HG03135 (cell line): ENCODE data around the gene APOL3.
"Not testable (repeated sequence)": the region's sequence is repeated elsewhere in the genome, so short reads cannot be mapped to it uniquely, and the experiment has no call there.

Source experiments
- ATAC-seq: cut with Tn5 transposase; IDR thresholded peaks from one replicate; pipeline ENCODE4 v1.9.1; 2021; ENCODE audit warnings: mild to moderate bottlenecking, moderate library complexity; ENCODE audit not compliant: unreplicated experiment

The APOL3 gene

GRCh38 chr22:36160499-36160942 lies at the start of gene APOL3:
Gene APOL3 (minus strand): TSS chr22:36160755. CDS start chr22:36149055, 11,700 bp downstream.
- no peak for ATAC-seq

DNA sequence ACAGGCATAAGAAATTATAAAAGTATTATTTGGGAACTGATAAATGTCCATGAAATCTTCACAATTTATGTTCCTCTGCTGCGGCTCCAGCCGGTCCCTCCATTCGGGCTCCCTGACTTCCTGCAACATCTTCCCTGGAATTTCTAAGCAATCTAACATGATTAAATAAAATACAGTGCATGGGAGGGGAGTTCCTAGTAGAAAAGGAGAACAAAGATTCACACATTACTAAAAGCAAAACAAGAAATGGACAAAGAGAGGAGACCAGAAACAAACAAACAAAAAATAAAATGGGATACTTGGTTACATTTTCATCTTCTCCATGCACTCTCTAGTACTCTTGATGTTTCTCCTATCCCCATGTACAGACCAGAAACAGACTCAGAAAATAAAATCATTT lies 49.7 kb upstream of the APOL3 start:
- no peak for ATAC-seq

DNA sequence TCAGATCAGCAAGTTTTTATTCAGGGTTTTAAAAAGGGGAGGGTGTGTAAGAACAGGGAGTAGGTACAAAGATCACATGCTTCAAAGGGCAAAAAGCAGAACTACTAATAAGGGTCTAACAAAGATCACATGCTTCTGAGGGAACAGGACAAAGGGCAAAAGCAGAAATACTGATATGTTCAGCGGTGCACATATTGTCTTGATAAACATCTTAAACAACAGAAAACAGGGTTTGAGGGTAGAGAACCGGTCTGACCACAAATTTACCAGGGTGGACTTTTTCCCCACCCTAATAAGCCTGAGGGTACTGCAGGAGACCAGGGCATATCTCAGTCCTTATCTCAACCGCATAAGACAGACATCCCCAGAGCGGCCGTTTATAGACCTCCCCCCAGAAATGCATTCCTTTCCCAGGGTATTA lies 48.9 kb upstream of the APOL3 start:
- not testable (repeated sequence) for ATAC-seq

GRCh38 chr22:36208914-36209313 lies 48.4 kb upstream of the APOL3 start:
- no peak for ATAC-seq

DNA sequence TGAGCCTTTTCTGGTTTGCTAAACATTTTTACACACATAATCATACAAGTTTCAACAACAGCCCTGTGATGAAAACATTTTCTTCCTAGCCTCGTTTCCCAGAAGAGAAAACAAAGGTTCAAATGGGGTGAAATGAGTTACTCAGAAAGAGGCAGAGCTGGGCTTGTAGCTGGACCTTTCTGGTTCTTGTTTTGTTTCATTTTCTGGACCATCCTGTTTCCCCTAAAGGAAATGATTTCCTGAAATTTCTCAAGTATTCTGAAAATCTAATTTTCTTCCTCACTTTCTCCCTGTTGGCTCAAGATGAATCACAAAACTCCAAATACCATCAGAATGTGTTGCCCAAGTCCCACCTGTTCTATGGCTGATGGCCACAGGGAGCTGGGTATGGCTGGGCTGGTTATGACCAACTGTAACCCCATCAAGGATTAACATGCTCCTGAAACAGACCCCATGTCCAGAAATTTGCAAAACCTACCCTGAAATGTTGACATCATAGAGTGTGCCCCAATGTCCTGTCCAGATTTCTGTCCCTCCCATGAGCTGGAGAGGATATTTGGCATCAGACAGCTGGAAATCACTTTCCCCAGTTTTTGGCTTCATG lies 47.7 kb upstream of the APOL3 start:
- ATAC-seq, result no peak

- ATAC-seq, result no peak
Observed at GRCh38 chr22:36206255-36206654, 45.7 kb upstream of the APOL3 start.

GRCh38 chr22:36205573-36205972 lies 45.0 kb upstream of the APOL3 start:
- ATAC-seq, result not testable (repeated sequence)

DNA sequence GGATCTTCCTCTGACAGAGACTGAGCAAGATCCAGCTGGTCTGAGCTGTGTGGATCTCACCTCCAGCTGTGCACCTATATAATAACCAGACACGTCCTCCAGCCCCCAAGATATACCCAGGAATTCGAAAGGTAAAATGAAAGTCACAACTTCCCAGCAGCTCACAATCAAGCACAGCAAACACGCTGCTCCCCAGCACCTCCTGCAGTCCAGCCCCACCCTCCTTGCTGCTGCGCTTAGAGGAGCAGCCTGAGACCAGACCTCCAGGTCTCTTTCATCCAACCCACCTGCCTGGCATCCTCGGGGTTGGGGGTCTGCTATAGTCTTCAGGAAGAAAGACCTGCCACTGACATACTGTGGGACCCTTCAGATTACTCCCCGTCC lies 44.1 kb upstream of the APOL3 start:
- no peak for ATAC-seq

GRCh38 chr22:36204001-36204631 lies 43.6 kb upstream of the APOL3 start:
- ATAC-seq, result no peak

DNA sequence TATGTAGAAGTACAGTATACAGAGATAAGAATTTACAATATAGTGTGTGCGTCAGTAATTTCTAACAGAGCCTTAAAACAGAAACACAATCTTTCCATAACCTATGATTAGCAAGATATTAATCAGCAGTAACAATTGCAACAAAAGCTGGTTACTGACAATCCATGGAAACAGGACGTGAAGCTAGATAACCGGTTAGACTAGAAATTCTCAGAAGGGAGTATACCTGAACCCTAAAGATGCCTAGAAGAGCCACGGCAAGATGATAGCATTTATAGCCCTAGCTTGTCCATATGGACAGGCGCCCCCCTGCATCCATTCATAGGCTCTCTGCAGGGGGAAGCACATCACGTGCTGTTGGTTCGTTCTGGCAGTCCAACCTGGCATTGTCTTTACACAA lies 42.9 kb upstream of the APOL3 start:
- not testable (repeated sequence) for ATAC-seq

DNA sequence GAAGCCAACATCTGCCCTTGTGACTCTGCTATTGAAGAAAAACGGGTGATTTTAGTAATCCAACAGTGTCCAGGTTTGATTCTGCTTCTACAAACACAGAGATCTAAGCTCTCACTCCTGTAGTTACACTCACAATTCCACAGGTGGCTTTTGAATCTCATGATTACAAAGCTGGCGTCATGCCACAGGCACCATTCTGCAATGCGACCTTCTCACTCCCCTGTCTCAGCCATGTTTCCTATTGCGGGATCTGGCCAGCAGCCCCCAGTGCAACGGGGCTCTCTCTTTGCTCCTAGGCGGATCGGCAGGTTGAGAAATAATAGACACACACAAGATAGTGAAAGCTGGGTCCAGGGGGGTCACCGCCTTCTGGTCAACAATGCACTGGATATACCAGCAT lies 42.4 kb upstream of the APOL3 start:
- ATAC-seq, result not testable (repeated sequence)

DNA sequence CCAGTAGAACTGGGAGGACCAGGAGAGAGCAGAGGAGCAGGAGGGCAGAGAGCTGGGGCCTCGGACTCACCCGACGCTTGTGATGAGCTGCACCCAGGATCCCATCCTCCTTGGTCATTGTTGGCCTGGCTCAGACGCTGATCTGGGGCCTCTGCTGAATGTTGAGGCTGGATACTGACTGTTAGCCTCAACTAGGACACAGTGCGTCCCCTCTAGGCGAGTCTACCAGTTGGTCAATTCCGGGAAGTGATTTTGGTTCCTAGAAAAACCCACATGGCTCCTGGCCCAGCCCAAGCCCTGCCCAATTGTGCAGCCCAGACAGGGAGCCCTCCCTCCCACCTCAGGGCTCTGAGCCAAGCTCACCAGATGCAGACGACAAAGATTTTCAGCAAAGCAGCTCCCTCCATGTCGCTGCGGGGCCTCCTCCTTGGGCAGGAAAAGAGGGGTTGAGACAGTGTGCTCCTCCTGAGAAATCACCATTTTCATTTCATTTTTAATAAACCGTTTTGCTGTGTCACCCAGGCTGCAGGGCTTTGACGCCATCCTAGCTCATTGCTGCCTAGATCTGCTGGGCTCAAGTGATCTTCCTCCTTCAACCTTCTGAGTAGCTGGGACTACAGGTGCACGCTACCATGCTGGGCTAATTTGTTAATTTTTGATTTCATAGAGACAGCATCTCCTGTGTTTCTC lies 41.2 kb upstream of the APOL3 start, which contains the start of gene APOL4:
APOL4 (minus strand) TSS at position 180 of the 690 bp plus-strand sequence; CDS start at position 105, 75 bp downstream.
- ATAC-seq, result no peak

DNA sequence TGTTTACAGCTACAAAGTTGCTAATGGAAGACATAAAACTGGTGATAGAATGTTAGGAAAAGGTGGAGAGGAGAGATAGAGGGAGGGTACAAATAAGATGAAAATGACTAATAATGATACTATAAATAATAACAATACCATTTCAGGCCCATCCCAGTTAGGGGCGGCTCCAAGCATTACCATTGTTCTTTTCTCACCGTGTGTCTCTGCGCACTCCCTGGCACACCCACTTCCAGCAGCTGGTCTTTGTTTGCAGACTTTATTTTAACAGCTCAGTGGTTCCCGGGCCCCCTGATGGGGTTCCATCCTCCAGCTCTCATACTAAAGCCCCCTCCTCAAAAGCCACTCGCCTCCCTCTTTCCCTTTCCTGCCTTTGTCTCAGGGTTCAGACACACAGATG lies 40.5 kb upstream of the APOL3 start:
- ATAC-seq, result not testable (repeated sequence)

DNA sequence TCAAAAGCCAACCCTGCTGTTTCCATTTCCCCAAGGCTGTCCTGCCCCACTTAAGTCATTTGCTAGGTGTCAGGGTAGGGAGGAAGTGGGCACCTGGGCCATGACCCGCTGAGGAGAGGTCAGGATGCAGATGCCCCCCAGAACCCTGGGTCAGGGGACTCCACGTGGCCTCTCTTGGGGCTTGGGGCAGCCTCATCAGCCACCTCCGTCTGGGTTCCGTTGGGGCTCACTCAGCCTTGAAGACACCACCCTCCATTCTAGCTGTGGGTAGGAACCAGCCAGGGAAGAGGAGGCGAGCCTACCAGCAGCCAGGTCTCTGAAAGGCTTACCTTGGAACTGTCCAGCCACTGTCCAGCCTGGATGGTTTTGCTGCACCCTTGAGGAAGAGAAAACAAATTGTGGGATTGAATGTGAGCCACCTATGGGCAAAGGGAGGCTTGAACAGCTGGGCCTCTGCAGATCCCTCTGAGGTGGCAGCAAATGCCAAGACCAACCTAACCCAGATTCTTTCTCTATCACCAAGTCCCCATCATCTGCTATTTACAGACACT lies 38.5 kb upstream of the APOL3 start:
- no peak for ATAC-seq

GRCh38 chr22:36198536-36198935 lies 38.0 kb upstream of the APOL3 start:
- ATAC-seq, result no peak

GRCh38 chr22:36197514-36198146 lies 37.1 kb upstream of the APOL3 start:
- no peak for ATAC-seq

GRCh38 chr22:36197065-36197440 lies 36.5 kb upstream of the APOL3 start:
- no peak for ATAC-seq

DNA sequence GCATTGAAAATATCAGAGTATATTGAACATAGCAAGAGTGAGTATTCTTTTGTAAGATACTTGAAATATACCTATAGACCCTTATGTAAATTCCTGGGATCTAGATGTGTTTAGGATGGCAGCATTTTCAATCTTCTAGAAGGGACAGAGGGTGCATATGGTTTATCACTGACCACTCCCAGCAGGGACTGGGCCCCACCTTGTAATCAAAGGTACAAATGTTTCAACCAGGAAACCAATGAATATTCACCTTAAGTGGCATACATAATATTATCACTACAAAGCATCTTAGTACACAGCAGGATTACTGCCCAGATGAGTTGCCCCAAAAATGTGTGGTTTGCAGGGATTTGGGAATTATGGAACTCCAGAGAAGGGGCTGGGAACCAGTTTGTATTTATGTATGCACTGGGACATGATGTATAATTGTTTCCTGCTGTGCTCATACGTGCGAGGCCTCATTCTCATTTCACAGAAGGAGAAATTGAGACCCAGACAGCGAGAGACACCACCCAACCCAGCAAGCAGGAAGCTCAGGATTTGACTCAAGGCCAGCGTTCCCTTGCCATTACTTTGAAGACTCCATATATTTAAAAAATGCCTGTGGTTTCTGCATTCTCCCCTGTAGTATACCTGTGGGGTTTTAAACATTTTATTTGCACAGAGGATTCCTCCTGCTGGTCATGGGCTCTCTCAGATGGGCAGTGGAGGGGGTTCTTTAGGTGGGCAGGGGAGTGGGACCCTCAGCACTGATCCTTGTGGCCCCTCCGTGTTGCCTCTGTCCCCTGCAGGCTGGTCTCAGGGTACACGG lies 35.9 kb upstream of the APOL3 start:
- ATAC-seq, result no peak

- no peak for ATAC-seq
Observed at GRCh38 chr22:36194971-36195370, 34.4 kb upstream of the APOL3 start.

GRCh38 chr22:36194385-36194784 lies 33.8 kb upstream of the APOL3 start:
- no peak for ATAC-seq
